22Rv1 (cell line): Measurements from ENCODE around the gene SLF2.

Source experiments
- CTCF ChIP-seq: fragments of 450-650 bp; IDR thresholded peaks from 2 replicates; pipeline ENCODE4 v1.5.1; 2017; ENCODE audit warnings: mild to moderate bottlenecking
- ZFX ChIP-seq: fragments of 450-650 bp; IDR thresholded peaks from 2 replicates; pipeline ENCODE4 v1.6.1; 2017; ENCODE audit warnings: antibody characterized with exemption, borderline replicate concordance

DNA sequence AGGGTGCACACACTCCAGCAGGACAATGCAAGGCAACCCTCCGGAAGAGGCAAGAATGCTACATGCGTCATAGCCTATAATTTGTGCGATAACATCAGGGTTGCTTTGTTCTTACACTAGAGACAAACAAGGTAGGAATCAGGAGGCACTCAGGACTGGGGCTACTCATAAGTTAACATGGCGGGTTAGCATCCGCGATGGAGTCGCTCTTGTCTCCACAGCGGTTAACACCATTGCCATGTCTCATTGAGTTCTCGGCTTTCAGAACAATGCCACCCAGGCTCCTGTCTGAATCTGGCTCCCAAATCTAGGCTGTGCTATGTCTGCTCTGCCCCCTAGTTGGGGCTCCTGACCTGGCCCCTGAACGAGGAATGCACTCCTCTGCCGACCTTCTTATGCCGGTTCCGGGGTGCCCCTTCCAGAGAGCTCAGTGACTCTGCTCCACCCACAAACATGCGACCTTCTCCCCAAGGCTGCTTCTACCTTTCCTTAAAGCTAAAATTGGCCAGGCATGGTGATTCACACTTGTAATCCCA lies 24.9 kb upstream of the SLF2 start:
- TF ChIP-seq CTCF (no peak), ZFX (no peak)
